ENCODE measurements around the gene KLHDC4. TPM values are rescaled to one million over a fixed set of nuclear protein-coding genes. Genes with fewer than 3 reads are reported as not detected.

Gene KLHDC4
- total and polyA plus RNA-seq, 7 donors, result 12.7 to 71.0 (median 25.5) TPM

DNA sequence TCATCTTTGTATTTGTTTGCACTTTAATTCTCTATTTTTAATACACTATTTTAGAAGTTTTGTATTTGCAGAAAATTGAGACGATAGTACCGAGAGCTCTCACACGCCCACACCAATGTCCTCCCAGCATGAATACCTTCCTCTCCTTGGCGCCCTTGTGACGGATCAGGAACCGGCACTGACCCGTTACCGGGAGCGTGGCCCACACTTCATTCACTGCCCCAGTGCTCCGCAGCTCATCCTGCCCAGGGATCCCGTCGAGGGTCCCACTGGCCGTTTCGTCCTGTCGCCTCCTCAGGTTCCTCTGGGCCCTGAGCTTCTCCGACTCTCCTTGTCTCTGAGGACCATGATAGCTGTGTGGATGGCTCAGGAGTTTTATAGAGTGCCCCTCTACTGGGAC lies 50.6 kb downstream of the KLHDC4 start:
- Histone ChIP-seq H3K4me3 (no peak overlapping the region), H3K36me3 (peaks cover 8 to 66% (median 20%) of the 10 kb centered on the region in 4 donors), H3K27ac (no peak overlapping the region), H3K27me3 (no peaks in the 10 kb centered on the region), H3K9me3 (no peaks in the 10 kb centered on the region), H3K4me1 (no peaks in the 10 kb centered on the region)
- no peak for DNase-seq
- TF ChIP-seq POLR2A (IDR thresholded peaks at IDR 0.05), result no peak
- TF ChIP-seq, protein P1, sequence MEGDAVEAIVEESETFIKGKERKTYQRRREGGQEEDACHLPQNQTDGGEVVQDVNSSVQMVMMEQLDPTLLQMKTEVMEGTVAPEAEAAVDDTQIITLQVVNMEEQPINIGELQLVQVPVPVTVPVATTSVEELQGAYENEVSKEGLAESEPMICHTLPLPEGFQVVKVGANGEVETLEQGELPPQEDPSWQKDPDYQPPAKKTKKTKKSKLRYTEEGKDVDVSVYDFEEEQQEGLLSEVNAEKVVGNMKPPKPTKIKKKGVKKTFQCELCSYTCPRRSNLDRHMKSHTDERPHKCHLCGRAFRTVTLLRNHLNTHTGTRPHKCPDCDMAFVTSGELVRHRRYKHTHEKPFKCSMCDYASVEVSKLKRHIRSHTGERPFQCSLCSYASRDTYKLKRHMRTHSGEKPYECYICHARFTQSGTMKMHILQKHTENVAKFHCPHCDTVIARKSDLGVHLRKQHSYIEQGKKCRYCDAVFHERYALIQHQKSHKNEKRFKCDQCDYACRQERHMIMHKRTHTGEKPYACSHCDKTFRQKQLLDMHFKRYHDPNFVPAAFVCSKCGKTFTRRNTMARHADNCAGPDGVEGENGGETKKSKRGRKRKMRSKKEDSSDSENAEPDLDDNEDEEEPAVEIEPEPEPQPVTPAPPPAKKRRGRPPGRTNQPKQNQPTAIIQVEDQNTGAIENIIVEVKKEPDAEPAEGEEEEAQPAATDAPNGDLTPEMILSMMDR (IDR thresholded peaks at IDR 0.05), result no peak
- no peak for TF ChIP-seq POLR2AphosphoS5 (IDR thresholded peaks at IDR 0.05)
- no peak for TF ChIP-seq EP300 (IDR thresholded peaks at IDR 0.05)
- WGBS, 2 donors, result 96 to 97% methylated on average over 16 of the region's 16 CpGs
- intact Hi-C loops (cut with DNase I), result no loop called here

DNA sequence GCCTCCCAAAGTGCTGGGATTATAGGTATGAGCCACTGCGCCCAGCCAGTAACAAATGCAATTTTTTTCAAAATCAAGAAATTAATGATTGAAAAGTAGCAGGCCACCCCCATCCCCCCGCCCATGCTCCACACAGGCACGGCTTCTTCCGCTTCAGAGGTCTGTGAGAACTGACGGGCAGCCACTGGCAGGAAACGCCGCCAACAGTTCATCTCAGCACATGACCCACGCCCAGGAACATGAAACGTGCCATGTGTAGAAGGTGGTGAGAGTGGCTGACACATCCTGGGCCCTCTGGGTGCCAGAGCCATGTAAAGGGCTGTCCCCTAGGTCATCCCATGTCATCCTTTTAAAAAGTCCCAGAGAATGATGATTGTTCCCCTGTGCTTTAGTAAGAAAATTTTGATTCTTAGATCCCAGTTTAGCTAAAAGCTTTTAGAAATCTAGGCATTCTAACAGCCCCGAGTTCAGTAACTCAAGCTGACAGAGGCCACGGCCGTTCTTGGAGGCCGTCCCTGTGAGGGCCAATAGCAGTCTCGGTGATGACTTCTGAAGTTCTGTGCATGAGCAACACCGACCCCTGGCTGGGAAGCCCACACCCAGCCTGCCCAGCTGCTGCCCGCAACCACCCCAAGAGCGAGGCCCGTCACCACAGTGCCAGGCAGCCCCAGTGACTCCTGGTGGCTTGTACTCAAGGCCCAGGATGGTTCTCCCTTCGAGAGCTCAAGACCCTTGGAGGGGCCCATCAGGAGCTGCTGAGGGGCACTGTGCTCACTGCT lies 52.1 kb downstream of the KLHDC4 start:
- no peak for DNase-seq
- Histone ChIP-seq H3K4me1 (no peaks in the 10 kb centered on the region), H3K4me3 (no peak overlapping the region), H3K27me3 (no peaks in the 10 kb centered on the region), H3K36me3 (peaks cover 8 to 81% (median 27%) of the 10 kb centered on the region in 4 donors), H3K9me3 (no peaks in the 10 kb centered on the region), H3K27ac (no peak overlapping the region)
- intact Hi-C loops (cut with DNase I), result no loop called here
- TF ChIP-seq POLR2AphosphoS5 (IDR thresholded peaks at IDR 0.05) (no peak), EP300 (IDR thresholded peaks at IDR 0.05) (no peak), POLR2A (IDR thresholded peaks at IDR 0.05) (no peak)
- TF ChIP-seq, protein P1 (IDR thresholded peaks at IDR 0.05), result no peak
- WGBS, 2 donors, result 80 to 93% methylated on average over 19 of the region's 19 CpGs

DNA sequence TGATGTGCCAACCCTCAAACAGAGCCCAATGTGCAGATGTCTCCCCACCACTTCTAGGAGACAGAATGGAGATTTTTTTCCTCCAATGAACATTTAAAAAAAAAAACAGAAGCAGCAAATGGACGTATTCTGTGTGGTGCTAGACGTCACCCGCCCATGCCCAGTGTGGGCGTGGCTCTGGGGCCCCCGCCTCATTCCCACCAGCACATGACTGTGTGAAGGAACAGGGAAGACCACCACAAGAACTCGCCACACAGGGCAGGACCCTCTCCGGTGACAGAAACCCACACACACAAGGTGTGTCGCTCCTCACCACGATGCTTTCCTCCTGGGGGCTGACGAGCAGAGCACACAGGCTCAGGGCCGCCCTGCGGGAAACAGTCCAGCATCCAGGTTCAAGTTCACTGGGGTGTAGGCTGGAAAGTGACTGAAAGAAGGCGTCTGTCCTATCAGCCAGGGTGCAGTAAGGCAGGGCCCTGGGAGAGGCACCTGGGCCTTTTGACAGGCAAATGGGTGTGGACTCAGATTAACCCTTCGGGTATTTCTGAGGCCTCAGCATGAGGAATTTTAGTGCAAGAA lies 53.5 kb downstream of the KLHDC4 start:
- no peak for DNase-seq
- H3K4me1 ChIP-seq, result no peaks in the 10 kb centered on the region
- intact Hi-C loops (cut with DNase I), result no loop called here
- no peaks in the 10 kb centered on the region for H3K27me3 ChIP-seq
- 63 to 81% methylated on average over 14 of the region's 14 CpGs for WGBS, 2 donors
- no peak overlapping the region for H3K27ac ChIP-seq
- no peak overlapping the region for H3K4me3 ChIP-seq
- TF ChIP-seq EP300 (IDR thresholded peaks at IDR 0.05) (no peak), POLR2AphosphoS5 (IDR thresholded peaks at IDR 0.05) (no peak), POLR2A (IDR thresholded peaks at IDR 0.05) (no peak)
- TF ChIP-seq, protein P1 (IDR thresholded peaks at IDR 0.05), result no peak
- H3K9me3 ChIP-seq, result no peaks in the 10 kb centered on the region
- peaks cover 8 to 95% (median 31%) of the 10 kb centered on the region in 4 donors for H3K36me3 ChIP-seq

DNA sequence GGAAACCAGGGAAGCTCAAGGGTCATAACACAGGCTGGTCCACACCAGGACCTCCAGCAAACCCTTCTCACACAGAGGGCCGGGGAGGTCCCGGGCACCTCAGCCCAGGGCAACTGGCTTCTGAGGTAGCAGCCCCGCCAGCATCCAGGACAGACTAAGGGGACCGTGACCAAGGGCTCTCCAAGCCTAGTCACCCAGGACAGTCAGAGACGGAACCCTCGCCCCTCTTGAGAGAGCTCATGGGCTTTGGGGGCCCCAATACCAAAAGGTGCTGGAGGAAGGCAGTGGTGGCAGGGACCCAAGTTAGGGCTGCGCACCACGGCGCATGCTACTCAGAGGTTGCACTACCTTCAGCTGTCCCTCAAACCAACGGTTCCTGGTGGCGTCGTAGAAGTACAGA lies 54.9 kb downstream of the KLHDC4 start:
- TF ChIP-seq POLR2AphosphoS5 (IDR thresholded peaks at IDR 0.05), result no peak
- TF ChIP-seq EP300 (IDR thresholded peaks at IDR 0.05), result no peak
- TF ChIP-seq, protein P1 (IDR thresholded peaks at IDR 0.05), result no peak
- no peak for TF ChIP-seq POLR2A (IDR thresholded peaks at IDR 0.05)
- intact Hi-C loops (cut with DNase I), result no loop called here
- WGBS, 2 donors, result 92 to 96% methylated on average over 12 of the region's 12 CpGs
- no peak overlapping the region for H3K4me3 ChIP-seq
- no peaks in the 10 kb centered on the region for H3K9me3 ChIP-seq
- no peak overlapping the region for H3K27ac ChIP-seq
- H3K36me3 ChIP-seq, result peaks cover 8 to 91% (median 31%) of the 10 kb centered on the region in 4 donors
- no peaks in the 10 kb centered on the region for H3K4me1 ChIP-seq
- H3K27me3 ChIP-seq, result no peaks in the 10 kb centered on the region
- DNase-seq, result no peak
